Esophagus squamous epithelium (tissue), 4 donors: ENCODE results near the gene FLVCR2.

Source experiments
- POLR2A ChIP-seq, 4 donors: fragments of 450-650 bp; IDR thresholded peaks; one replicate each; pipeline ENCODE4 v1.6.1; 2017; ENCODE audit warnings: antibody characterized with exemption in 4 of 4, mild to moderate bottlenecking in 4 of 4, moderate library complexity in 3 of 4
- TF ChIP-seq, protein P1 (sequence below), 6 experiments: fragments of 450-650 bp in 4 of 6; fragments of 200-600 bp in 2 of 6; sonication (generic) in 2 of 6; IDR thresholded peaks; one replicate each; pipeline ENCODE4 v1.5.1; 2016 to 2019; ENCODE audit warnings: antibody characterized with exemption in 6 of 6, mild to moderate bottlenecking in 4 of 6, moderate library complexity in 4 of 6

GRCh38 chr14:75609606-75610475, 31.4 kb downstream of the FLVCR2 start:
- TF ChIP-seq, protein P1, sequence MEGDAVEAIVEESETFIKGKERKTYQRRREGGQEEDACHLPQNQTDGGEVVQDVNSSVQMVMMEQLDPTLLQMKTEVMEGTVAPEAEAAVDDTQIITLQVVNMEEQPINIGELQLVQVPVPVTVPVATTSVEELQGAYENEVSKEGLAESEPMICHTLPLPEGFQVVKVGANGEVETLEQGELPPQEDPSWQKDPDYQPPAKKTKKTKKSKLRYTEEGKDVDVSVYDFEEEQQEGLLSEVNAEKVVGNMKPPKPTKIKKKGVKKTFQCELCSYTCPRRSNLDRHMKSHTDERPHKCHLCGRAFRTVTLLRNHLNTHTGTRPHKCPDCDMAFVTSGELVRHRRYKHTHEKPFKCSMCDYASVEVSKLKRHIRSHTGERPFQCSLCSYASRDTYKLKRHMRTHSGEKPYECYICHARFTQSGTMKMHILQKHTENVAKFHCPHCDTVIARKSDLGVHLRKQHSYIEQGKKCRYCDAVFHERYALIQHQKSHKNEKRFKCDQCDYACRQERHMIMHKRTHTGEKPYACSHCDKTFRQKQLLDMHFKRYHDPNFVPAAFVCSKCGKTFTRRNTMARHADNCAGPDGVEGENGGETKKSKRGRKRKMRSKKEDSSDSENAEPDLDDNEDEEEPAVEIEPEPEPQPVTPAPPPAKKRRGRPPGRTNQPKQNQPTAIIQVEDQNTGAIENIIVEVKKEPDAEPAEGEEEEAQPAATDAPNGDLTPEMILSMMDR (IDR thresholded peaks at IDR 0.05): no peak
- TF ChIP-seq POLR2A (IDR thresholded peaks at IDR 0.05): no peak
